Activated B cell treated with CpG ODN at 0.5 μM for 24 hours (primary cell): ENCODE results near the gene SEMA5B. TPM values are rescaled to one million over a fixed set of nuclear protein-coding genes. Genes with fewer than 3 reads are reported as not detected.

Experiments
- ATAC-seq: fragments of 200-7000 bp; cut with Tn5 transposase; one replicate; pipeline ENCODE4 v1.10.0; 2021; ENCODE audit warnings: low read depth, mild to moderate bottlenecking, moderate library complexity
- CTCF ChIA-PET: fragments of 350-600 bp; sonication (Branson Sonifier 250); formaldehyde crosslinking; loops from one replicate; lab custom pipeline; 2021; ENCODE audit warnings: antibody characterized with exemption; lab: Charles Lee
- POLR2A ChIA-PET: fragments of 350-600 bp; sonication (Branson Sonifier 250); formaldehyde crosslinking; loops from one replicate; lab custom pipeline; 2021; ENCODE audit warnings: antibody characterized with exemption; lab: Charles Lee
- DNase-seq: peaks from one replicate; pipeline ENCODE4 v3.0.0; 2022
- H3K27ac Mint-ChIP-seq: one replicate; pipeline ENCODE4 v1.8.0; 2020; ENCODE audit warnings: mixed read lengths
- H3K27me3 Mint-ChIP-seq: one replicate; pipeline ENCODE4 v1.8.0; 2021; ENCODE audit warnings: mixed read lengths
- H3K36me3 Mint-ChIP-seq: one replicate; pipeline ENCODE4 v1.8.0; 2021; ENCODE audit warnings: low read depth, mixed read lengths
- H3K4me1 Mint-ChIP-seq: one replicate; pipeline ENCODE4 v1.8.0; 2021; ENCODE audit warnings: mixed read lengths
- H3K4me3 Mint-ChIP-seq: one replicate; pipeline ENCODE4 v1.8.0; 2020; ENCODE audit warnings: mild to moderate bottlenecking, mixed read lengths
- H3K9me3 Mint-ChIP-seq: one replicate; pipeline ENCODE4 v1.8.0; 2020; ENCODE audit warnings: mixed read lengths
- intact Hi-C: fragments of 100-400 bp; cut with micrococcal nuclease; formaldehyde crosslinking; loops from one replicate; pipeline ENCODE4 v1.15.1; 2024
- total RNA-seq: library from RNA; stranded (reverse); gene quantifications from 2 replicates; pipeline ENCODE4 v1.2.3, GENCODE V29; 2022
- TF ChIP-seq, protein P1 (sequence below): fragments of 200-600 bp; IDR thresholded peaks from one replicate; pipeline ENCODE4 v1.8.0; 2022; ENCODE audit warnings: antibody characterized with exemption, mild to moderate bottlenecking

The SEMA5B gene
- total RNA-seq, 1 donor from 2014 or later: 1.6 TPM

DNA sequence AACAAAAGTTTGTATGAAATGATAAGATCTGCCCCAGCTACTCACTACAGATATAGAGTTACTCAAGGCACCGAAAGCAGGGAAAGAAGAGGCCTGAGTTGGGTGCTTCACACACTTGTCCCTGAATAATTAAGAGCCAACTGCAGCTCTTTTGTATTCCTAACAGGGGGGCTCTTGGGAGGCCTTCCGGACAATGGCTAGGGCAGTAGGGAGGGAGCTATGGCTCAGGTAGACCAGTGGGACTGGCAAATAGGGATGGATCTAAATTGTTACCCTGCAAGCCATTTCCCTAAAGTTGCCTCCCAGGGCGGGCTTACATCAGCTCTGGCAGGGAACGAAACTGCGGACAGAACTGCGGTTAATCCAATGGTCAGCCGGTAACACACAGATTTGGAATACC, 6.2 kb downstream of the SEMA5B start:
- intact Hi-C loops: no loop called here
- no peak overlapping the region for H3K4me3 Mint-ChIP-seq
- ChIA-PET POLR2A (no interaction called here), CTCF (no interaction called here)
- DNase-seq (no peak), ATAC-seq (no peak)
- no peaks in the 10 kb centered on the region for H3K9me3 Mint-ChIP-seq
- H3K27me3 Mint-ChIP-seq: peaks cover 38% of the 10 kb centered on the region
- no peaks in the 10 kb centered on the region for H3K36me3 Mint-ChIP-seq
- H3K27ac Mint-ChIP-seq: no peak overlapping the region
- H3K4me1 Mint-ChIP-seq: peaks cover 6% of the 10 kb centered on the region
- TF ChIP-seq, protein P1, sequence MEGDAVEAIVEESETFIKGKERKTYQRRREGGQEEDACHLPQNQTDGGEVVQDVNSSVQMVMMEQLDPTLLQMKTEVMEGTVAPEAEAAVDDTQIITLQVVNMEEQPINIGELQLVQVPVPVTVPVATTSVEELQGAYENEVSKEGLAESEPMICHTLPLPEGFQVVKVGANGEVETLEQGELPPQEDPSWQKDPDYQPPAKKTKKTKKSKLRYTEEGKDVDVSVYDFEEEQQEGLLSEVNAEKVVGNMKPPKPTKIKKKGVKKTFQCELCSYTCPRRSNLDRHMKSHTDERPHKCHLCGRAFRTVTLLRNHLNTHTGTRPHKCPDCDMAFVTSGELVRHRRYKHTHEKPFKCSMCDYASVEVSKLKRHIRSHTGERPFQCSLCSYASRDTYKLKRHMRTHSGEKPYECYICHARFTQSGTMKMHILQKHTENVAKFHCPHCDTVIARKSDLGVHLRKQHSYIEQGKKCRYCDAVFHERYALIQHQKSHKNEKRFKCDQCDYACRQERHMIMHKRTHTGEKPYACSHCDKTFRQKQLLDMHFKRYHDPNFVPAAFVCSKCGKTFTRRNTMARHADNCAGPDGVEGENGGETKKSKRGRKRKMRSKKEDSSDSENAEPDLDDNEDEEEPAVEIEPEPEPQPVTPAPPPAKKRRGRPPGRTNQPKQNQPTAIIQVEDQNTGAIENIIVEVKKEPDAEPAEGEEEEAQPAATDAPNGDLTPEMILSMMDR: no peak

DNA sequence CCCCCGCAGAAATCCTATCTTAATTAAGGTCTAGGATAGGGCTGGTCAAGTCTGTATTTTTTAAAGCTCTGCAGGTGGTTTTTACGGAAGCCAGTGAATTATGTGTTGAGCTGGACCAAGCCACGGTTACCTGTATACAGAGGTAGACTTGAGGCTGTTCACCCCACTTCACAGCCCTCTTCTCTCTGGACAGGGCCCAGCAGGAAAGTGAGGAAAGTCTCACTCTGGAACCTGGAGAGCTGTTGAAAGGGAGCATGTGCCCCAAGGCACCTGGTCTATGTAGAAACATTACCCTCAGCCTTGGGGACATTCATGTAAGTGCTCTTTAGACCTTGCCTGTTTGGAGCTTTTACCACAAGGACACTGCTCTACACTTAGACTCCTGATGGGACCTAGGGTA, 6.9 kb downstream of the SEMA5B start:
- Mint-ChIP-seq H3K27ac (no peak overlapping the region), H3K4me1 (peaks cover under 1% of the 10 kb centered on the region), H3K9me3 (no peaks in the 10 kb centered on the region), H3K27me3 (peaks cover 34% of the 10 kb centered on the region), H3K36me3 (no peaks in the 10 kb centered on the region), H3K4me3 (no peak overlapping the region)
- DNase-seq (no peak), ATAC-seq (no peak)
- ChIA-PET POLR2A (no interaction called here), CTCF (no interaction called here)
- TF ChIP-seq, protein P1: no peak
- intact Hi-C loops: no loop called here

DNA sequence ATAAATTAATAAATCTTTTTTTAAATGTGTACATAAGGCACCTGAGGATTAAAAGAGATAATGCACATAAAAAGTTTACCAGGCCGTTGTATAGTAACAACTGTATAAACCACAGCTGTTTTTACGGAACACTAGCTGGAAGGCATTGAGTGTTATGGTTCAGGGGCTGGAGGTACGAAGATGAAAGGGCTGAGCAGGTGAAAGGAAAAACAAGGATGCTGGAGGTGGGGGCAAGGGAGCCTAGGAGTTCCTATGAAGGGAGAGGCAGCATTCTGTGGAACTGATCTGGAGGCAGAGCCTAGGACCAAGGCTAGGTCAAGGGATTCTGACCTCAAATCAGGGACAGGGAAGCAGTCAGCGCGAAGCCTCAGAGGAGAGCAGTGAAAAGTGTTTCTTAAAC, 8.0 kb downstream of the SEMA5B start:
- H3K9me3 Mint-ChIP-seq: no peaks in the 10 kb centered on the region
- peaks cover 26% of the 10 kb centered on the region for H3K27me3 Mint-ChIP-seq
- no peak for ATAC-seq
- TF ChIP-seq, protein P1: no peak
- no peaks in the 10 kb centered on the region for H3K36me3 Mint-ChIP-seq
- H3K4me3 Mint-ChIP-seq: no peak overlapping the region
- intact Hi-C loops: no loop called here
- CTCF ChIA-PET: interaction anchor here (1.6 kb wide), 1 partner anchor 9 kb away, joined by 4 read pairs; no protein-coding TSS in a partner anchor
- DNase-seq: no peak
- POLR2A ChIA-PET: no interaction called here
- no peak overlapping the region for H3K27ac Mint-ChIP-seq
- no peaks in the 10 kb centered on the region for H3K4me1 Mint-ChIP-seq

DNA sequence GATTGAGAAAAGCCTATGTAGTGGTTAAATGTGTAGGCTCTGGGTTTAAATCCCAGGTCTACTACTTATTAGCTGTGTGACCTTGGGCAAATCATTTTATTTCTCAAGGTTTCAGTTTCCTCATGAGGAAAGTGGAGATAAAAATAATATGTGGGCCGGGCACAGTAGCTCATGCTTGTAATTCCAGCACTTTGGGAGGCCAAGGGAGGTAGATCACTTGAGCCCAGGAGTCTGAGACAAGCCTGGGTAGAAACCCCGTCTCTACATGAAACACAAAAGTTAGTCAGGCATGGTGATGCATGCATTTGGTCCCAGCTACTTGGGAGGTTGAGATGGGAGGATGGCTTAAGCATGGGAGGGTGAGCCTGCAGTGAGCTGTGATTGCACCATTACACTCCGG, 8.4 kb downstream of the SEMA5B start:
- Mint-ChIP-seq H3K9me3 (no peaks in the 10 kb centered on the region), H3K36me3 (no peaks in the 10 kb centered on the region), H3K4me3 (no peak overlapping the region), H3K4me1 (no peaks in the 10 kb centered on the region), H3K27ac (no peak overlapping the region), H3K27me3 (peaks cover 24% of the 10 kb centered on the region)
- no peak for ATAC-seq
- CTCF ChIA-PET: interaction anchor here (1.6 kb wide), 1 partner anchor 9 kb away, joined by 4 read pairs; no protein-coding TSS in a partner anchor
- TF ChIP-seq, protein P1: no peak
- intact Hi-C loops: no loop called here
- POLR2A ChIA-PET: no interaction called here
- DNase-seq: no peak

DNA sequence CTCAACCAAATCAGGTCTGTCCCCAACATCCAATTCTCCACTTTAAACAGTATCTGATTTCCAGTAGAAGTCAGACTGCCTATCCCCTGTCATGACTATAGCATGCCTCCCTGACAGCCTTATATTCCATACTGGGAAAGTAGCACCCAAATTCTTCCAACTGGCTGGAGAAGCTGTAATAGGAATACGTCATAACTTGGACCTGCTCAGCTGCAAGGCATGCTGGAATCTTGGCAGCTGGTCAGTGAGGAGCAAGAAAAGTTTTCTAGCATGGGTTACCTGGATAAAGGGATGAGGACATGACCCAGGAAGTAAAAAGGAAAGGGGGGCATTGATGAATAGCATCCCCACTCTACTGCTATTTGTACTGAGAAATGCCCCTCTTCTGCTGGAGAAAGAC, 8.9 kb downstream of the SEMA5B start:
- TF ChIP-seq, protein P1: no peak
- H3K27ac Mint-ChIP-seq: no peak overlapping the region
- intact Hi-C loops: no loop called here
- no peak overlapping the region for H3K4me3 Mint-ChIP-seq
- H3K36me3 Mint-ChIP-seq: no peaks in the 10 kb centered on the region
- peaks cover 25% of the 10 kb centered on the region for H3K27me3 Mint-ChIP-seq
- no peaks in the 10 kb centered on the region for H3K4me1 Mint-ChIP-seq
- CTCF ChIA-PET: interaction anchor here (1.6 kb wide), 1 partner anchor 10 kb away, joined by 4 read pairs; no protein-coding TSS in a partner anchor
- no peaks in the 10 kb centered on the region for H3K9me3 Mint-ChIP-seq
- POLR2A ChIA-PET: no interaction called here
- DNase-seq (no peak), ATAC-seq (no peak)
